ENCODE data around the gene MOGAT3. TPM values are rescaled to one million over a fixed set of nuclear protein-coding genes. Genes with fewer than 3 reads are reported as not detected.

MOGAT3 gene
- total and polyA plus RNA-seq, 9 of the 15 experiments (the other 6 are each of a cell fraction or from before 2014, with no cell fraction given) = 0.07 to 0.17 (median 0.13) TPM; not detected in 6

DNA sequence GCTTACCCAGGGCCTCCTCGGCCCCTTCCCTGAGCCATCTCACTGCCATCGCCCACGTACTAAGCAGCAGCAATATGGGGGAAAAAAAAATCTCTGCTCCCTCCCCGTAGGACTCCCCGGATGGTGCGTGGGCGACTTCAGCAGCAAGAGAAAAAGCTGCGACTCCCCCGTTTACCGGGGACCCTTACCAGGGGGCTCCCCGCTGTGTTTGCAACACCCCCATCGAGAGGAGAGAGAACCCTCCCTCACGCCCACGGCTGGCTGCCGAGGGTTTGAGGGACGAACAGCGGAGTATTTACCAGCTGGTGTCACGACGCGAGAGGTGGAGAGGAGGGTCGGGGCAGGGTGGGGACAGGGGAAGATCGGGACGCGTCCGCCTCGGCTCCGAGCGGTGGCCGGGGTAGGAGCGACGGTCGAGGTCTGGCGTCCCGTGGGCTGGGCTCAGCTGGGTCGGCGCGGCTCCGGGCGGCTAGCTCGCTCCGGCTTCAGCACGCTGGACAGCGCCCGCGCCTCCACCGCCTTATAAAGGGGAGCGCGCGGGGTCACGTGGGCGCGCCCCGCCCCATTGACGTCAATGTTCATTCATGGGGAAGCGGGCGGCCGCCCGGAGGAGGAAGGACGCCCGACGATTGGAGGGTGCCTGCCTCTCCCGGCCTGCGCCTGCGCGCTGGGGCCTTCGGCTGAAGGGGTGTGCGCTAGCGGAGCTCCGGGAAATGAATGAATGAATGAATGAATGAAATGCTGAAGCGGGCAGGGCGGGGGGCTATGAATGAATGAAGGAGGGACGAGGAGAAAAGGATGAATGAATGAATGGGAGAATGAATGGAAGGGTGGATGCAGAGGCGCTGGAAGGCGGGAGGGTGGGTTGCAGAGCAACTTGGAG, 35.5 kb downstream of the MOGAT3 start, which contains the start of gene VGF (continued):
- TF ChIP-seq, protein P1, sequence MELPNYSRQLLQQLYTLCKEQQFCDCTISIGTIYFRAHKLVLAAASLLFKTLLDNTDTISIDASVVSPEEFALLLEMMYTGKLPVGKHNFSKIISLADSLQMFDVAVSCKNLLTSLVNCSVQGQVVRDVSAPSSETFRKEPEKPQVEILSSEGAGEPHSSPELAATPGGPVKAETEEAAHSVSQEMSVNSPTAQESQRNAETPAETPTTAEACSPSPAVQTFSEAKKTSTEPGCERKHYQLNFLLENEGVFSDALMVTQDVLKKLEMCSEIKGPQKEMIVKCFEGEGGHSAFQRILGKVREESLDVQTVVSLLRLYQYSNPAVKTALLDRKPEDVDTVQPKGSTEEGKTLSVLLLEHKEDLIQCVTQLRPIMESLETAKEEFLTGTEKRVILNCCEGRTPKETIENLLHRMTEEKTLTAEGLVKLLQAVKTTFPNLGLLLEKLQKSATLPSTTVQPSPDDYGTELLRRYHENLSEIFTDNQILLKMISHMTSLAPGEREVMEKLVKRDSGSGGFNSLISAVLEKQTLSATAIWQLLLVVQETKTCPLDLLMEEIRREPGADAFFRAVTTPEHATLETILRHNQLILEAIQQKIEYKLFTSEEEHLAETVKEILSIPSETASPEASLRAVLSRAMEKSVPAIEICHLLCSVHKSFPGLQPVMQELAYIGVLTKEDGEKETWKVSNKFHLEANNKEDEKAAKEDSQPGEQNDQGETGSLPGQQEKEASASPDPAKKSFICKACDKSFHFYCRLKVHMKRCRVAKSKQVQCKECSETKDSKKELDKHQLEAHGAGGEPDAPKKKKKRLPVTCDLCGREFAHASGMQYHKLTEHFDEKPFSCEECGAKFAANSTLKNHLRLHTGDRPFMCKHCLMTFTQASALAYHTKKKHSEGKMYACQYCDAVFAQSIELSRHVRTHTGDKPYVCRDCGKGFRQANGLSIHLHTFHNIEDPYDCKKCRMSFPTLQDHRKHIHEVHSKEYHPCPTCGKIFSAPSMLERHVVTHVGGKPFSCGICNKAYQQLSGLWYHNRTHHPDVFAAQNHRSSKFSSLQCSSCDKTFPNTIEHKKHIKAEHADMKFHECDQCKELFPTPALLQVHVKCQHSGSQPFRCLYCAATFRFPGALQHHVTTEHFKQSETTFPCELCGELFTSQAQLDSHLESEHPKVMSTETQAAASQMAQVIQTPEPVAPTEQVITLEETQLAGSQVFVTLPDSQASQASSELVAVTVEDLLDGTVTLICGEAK (IDR thresholded peaks at IDR 0.05) = peak; percentile 77
- TF ChIP-seq, protein P1 (CRISPR knock-in tag; IDR thresholded peaks at IDR 0.05) = peak; percentile 65
- no peak for TF ChIP-seq MAFG (tag; conservative IDR thresholded peaks at IDR 0.05)
- TF ChIP-seq SMAD4 (CRISPR knock-in tag; conservative IDR thresholded peaks at IDR 0.05) = peak; percentile 80; the same call in 1 of the 2 replicates
- TF ChIP-seq TAF7 (tag; IDR thresholded peaks at IDR 0.05) = no peak
- TF ChIP-seq MAFF (IDR thresholded peaks at IDR 0.05; ENCODE audit: low read length) = no peak
- TF ChIP-seq FOXM1 (IDR thresholded peaks at IDR 0.05; ENCODE audit: low read depth) = no peak
- peak; percentile 99 for TF ChIP-seq FOXM1 (CRISPR knock-in tag; IDR thresholded peaks at IDR 0.05; ENCODE audit: low read depth)
- TF ChIP-seq, protein P2, sequence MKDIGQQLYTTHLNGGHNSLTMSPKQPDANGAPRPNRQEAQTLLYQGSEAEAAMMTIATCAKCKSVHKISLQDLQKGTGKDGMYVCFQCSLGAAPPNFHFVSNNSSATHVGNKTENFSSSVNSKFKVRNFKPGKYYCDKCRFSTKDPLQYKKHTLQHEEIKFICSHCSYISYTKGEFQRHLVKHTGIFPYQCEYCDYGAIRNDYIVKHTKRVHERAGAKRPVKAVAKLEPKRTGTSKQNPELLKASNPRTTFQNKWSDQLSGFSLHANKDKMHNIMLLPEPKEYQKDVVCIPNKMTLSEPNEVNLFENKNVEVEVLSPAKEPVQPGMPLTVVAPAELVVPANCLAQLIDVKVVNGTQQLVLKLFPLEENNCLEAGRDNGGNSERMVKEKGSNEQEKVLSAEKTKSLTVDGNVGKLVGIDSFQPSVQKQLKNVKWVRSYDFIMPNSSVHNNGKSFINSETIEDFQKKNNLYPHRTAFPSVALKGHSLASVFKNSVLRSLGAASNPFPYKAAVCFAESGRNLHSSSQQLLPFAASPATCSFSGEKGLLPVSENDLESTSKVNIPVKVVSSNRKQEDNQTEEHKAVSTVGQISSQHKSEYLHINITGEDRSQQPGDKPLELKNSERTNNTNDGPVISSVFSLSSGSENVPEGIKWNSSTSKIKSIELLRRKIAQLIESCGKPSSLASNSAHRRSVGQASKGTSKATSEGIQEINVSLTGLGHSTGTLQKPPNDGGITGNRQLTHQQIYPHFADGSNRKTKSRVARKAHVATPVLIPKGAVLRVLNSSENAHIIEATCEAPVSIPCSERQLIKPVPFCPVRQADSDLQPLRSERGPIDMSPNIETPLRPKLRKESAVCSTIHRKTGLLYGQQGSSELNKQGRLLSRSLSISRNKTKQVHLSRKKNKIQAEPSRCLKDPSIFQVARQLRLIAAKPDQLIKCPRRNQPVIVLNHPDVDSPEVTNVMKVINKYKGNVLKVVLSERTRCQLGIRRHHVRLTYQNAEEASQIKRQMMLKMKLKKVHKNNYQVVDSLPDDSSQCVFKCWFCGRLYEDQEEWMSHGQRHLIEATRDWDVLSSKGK (CRISPR knock-in tag; IDR thresholded peaks at IDR 0.05) = no peak
- no peak for TF ChIP-seq SNRNP70 (optimal IDR thresholded peaks at IDR 0.05; ENCODE audit: low read depth, low read length)
- TF ChIP-seq ZNF197 (CRISPR knock-in tag; IDR thresholded peaks at IDR 0.05; ENCODE audit: low read depth) = peak; percentile 77
- TF ChIP-seq LEF1 (IDR thresholded peaks at IDR 0.05) = no peak
- TF ChIP-seq FUS (optimal IDR thresholded peaks at IDR 0.05; ENCODE audit: low read depth, low read length) = no peak
- TF ChIP-seq CBX1 (IDR thresholded peaks at IDR 0.05; ENCODE audit: low read depth) = no peak
- no peak for TF ChIP-seq BRF1 (IDR thresholded peaks at IDR 0.05; ENCODE audit: borderline replicate concordance, extremely low read depth, insufficient read length)
- no peak for TF ChIP-seq ZNF445 (CRISPR knock-in tag; IDR thresholded peaks at IDR 0.05; ENCODE audit: low read depth)

Data from K562 (cell line).